ENCODE measurements around the gene MYOM1.

DNA sequence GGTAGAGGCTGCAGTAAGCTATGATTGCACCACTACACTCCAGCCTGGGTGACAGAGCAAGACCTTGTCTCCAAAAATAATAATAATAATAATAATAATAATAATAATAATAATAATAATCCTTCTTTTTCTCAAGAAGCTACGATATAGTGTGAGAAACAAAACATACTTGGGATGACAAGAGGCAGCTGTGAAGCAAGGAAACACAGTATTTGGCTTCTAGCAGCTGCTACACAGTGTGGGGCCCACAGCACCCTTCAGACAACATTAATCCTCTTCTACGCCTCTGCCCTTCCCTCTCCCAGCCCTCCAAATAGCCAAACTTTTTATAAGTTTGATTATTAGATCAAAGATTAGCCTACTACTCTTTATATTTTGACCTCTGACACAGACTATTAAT is 62.2 kb downstream of the MYOM1 start:
- TF ChIP-seq JUN (IDR thresholded peaks at IDR 0.05; ENCODE audit: borderline replicate concordance, insufficient read depth, insufficient read length, low read depth) = no peak
- no peak for TF ChIP-seq POLR2A (IDR thresholded peaks at IDR 0.05; ENCODE audit: low read depth, low read length)
